Chondrocyte (in vitro differentiated cells): Measurements from ENCODE around the gene SYNE1. TPM values are rescaled to one million over a fixed set of nuclear protein-coding genes. Genes with fewer than 3 reads are reported as not detected.

ENCODE experiments used
- DNase-seq: peaks from one replicate; pipeline ENCODE4 v3.0.0; 2021; ENCODE audit warnings: mixed read lengths, low spot score
- H3K27ac Mint-ChIP-seq: one replicate; pipeline ENCODE4 v1.8.0; 2021; ENCODE audit warnings: mild to moderate bottlenecking, moderate library complexity, mixed read lengths; ENCODE audit not compliant: unreplicated experiment
- H3K27me3 Mint-ChIP-seq: 2 replicates; pipeline ENCODE4 v1.8.0; 2021; ENCODE audit warnings: low read depth, mixed read lengths
- H3K36me3 Mint-ChIP-seq: 2 replicates; pipeline ENCODE4 v1.8.0; 2021; ENCODE audit warnings: low read depth, mixed read lengths
- H3K4me1 Mint-ChIP-seq: 2 replicates; pipeline ENCODE4 v1.8.0; 2021; ENCODE audit warnings: low read depth, mild to moderate bottlenecking, mixed read lengths
- H3K4me3 Mint-ChIP-seq: one replicate; pipeline ENCODE4 v1.8.0; 2021; ENCODE audit warnings: mild to moderate bottlenecking, moderate library complexity, mixed read lengths; ENCODE audit not compliant: unreplicated experiment
- H3K9me3 Mint-ChIP-seq: 2 replicates; pipeline ENCODE4 v1.8.0; 2021; ENCODE audit warnings: low read depth, mixed read lengths
- CTCF ChIP-seq: fragments of 200-600 bp; sonication (generic); IDR thresholded peaks from 2 replicates; pipeline ENCODE4 v1.5.0; 2021; ENCODE audit warnings: antibody characterized with exemption, mild to moderate bottlenecking, moderate library complexity
- total RNA-seq: library from RNA; stranded (reverse); gene quantifications from 3 replicates; pipeline ENCODE4 v1.2.1, GENCODE V29; 2021

Gene SYNE1
- total RNA-seq, 1 donor from 2014 or later, result 151 TPM

DNA sequence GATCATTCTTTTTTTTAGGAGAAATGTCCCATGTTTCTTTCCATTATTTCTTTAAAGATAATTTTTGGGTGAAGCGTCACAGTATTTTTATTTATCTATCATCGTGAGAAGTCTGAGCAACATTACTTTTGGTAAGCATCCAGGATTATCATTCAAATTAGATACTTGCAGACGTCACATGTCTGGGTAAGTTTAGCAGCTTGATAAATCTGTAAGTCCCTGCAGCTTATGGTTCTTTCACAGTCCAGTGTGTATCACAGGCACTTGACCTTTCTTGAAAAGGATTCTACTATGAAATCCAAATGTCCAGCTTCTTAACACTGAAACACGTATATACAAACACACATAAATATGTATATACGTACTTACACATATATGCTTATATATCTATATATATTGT, 470.3 kb downstream of the SYNE1 start:
- Mint-ChIP-seq H3K27ac (no peak overlapping the region), H3K9me3 (no peaks in the 10 kb centered on the region), H3K27me3 (no peaks in the 10 kb centered on the region), H3K4me1 (peaks cover 15% of the 10 kb centered on the region), H3K4me3 (no peak overlapping the region), H3K36me3 (peaks cover 32% of the 10 kb centered on the region)
- no peak for TF ChIP-seq CTCF
- no peak for DNase-seq

DNA sequence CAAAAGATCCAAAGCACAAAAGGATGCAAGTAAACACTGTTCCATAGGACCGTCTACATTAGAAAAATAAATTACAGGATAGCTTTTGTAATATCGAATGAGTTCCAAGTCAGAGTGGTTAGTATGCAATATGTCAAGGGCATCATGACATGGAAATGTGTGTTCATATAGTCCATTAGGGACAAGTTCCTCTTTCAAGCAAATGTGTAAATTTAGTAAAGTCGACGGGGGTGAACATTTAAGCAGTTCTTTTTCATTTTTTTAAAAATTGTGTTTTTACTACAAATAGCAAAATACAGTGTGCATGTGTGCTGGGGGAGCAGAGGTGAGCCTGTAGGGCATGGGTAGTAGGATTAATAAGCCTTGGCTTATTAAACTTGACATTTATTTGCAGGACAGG, 470.7 kb downstream of the SYNE1 start:
- Mint-ChIP-seq H3K4me1 (peaks cover 19% of the 10 kb centered on the region), H3K27ac (no peak overlapping the region), H3K9me3 (no peaks in the 10 kb centered on the region), H3K4me3 (no peak overlapping the region), H3K27me3 (no peaks in the 10 kb centered on the region), H3K36me3 (peaks cover 32% of the 10 kb centered on the region)
- no peak for DNase-seq
- no peak for TF ChIP-seq CTCF

DNA sequence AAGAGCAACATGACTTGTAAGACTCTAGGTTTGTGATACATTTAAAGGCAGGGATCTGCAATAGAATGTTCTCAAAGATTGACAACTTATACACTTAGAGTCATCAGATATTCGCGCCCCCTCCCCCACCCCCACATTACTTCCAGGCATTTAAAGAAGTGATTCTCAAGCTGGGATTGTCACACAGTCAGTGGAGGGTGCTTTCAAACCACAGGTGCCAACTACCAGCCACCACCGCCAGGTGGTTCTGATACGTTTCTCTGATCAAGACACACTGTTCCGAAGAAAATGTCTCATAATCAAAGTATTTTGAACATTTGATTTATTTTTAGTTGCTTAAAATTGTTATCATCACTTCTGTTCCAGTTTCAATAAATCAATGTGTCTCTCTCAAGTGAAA, 472.2 kb downstream of the SYNE1 start:
- Mint-ChIP-seq H3K4me3 (no peak overlapping the region), H3K27me3 (no peaks in the 10 kb centered on the region), H3K36me3 (peaks cover 29% of the 10 kb centered on the region), H3K4me1 (peaks cover 22% of the 10 kb centered on the region), H3K9me3 (no peaks in the 10 kb centered on the region), H3K27ac (no peak overlapping the region)
- no peak for TF ChIP-seq CTCF
- no peak for DNase-seq

DNA sequence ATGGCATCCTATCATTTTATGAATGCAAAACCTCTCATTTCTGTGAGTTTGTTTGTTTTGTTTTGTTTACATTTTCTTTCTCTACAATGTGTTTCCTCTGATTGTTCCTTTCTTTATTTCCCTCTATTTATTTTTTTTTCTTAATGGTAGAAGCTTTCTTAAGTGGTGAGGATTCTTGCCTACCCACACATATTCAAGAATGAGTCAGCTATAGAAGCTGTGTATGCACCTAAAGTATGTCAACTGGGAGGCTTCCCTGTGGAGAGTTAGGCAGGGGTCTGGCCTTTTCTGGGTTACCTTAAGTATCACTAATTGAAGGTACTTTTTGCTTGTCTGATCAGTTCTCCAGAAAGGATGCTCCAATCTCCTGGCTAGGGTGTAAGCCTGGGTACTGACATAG, 475.7 kb downstream of the SYNE1 start:
- Mint-ChIP-seq H3K4me1 (peaks cover 11% of the 10 kb centered on the region), H3K27me3 (no peaks in the 10 kb centered on the region), H3K36me3 (peaks cover 28% of the 10 kb centered on the region), H3K27ac (no peak overlapping the region), H3K4me3 (no peak overlapping the region), H3K9me3 (no peaks in the 10 kb centered on the region)
- DNase-seq, result no peak
- no peak for TF ChIP-seq CTCF

DNA sequence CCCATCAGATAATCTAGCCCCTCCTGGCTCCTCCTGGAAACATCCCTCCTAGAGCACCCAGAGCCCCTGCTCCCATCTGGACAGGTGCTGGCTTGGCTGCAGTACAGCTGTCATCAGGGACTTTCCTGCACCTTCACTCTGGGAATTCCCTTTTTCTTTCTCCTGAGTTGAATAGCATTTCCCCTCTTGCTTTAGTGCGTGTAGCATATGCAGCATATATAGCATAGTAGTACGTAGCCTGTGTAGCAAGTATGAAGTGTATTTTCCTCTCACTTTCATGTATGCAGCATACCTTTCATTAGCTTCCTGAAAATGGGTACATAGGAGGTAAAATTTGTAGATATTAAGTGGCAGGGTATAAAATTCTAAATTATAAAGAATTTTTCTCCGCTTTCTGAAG, 476.8 kb downstream of the SYNE1 start:
- peaks cover 29% of the 10 kb centered on the region for H3K36me3 Mint-ChIP-seq
- no peak overlapping the region for H3K4me3 Mint-ChIP-seq
- no peak for TF ChIP-seq CTCF
- H3K9me3 Mint-ChIP-seq, result no peaks in the 10 kb centered on the region
- no peaks in the 10 kb centered on the region for H3K27me3 Mint-ChIP-seq
- no peak overlapping the region for H3K27ac Mint-ChIP-seq
- no peak for DNase-seq
- peaks cover 11% of the 10 kb centered on the region for H3K4me1 Mint-ChIP-seq
